Stomach (tissue), 9 donors: ENCODE measurements around the gene PCDHGA3. TPM values are rescaled to one million over a fixed set of nuclear protein-coding genes. Genes with fewer than 3 reads are reported as not detected.
"Not testable (repeated sequence)": the region's sequence is repeated elsewhere in the genome, so short reads cannot be mapped to it uniquely, and the experiment has no call there.

ENCODE experiments used
- DNase-seq, 2 donors: peaks; one replicate each; pipeline versions ENCODE4 v3.0.0 to v3.0.0-alpha.2; 2013 to 2019
- H3K27ac ChIP-seq, 5 donors: fragments of 200-600 bp in 4 of 5; sonication (generic) in 4 of 5; one replicate each; pipeline ENCODE4 v1.5.1; 2013 to 2019; ENCODE audit warnings: mild to moderate bottlenecking in 1 of 5, moderate library complexity in 1 of 5
- H3K27me3 ChIP-seq, 3 donors: fragments of 200-600 bp; sonication (generic); one replicate each; pipeline ENCODE4 v1.5.1; 2017 to 2019; ENCODE audit warnings: mixed run types in 1 of 3
- H3K36me3 ChIP-seq, 4 donors: fragments of 200-600 bp; sonication (generic); 1 replicate in 3 of 4; 2 replicates in 1 of 4; pipeline ENCODE4 v1.5.1; 2016 to 2019
- H3K4me1 ChIP-seq, 4 donors: fragments of 200-600 bp; sonication (generic); one replicate each; pipeline ENCODE4 v1.5.1; 2016 to 2019
- H3K4me3 ChIP-seq, 4 donors: fragments of 200-600 bp; sonication (generic) in 3 of 4; one replicate each; pipeline ENCODE4 v1.5.1; 2016 to 2019; ENCODE audit warnings: mild to moderate bottlenecking in 1 of 4
- H3K9me3 ChIP-seq, 4 donors: fragments of 200-600 bp; sonication (generic); one replicate each; pipeline ENCODE4 v1.5.1; 2016 to 2019
- EP300 ChIP-seq: sonication (generic); formaldehyde crosslinking; IDR thresholded peaks from one replicate; pipeline ENCODE4 v1.6.1; 2017; ENCODE audit warnings: antibody characterized with exemption
- POLR2A ChIP-seq, 4 donors: fragments of 450-650 bp; IDR thresholded peaks; one replicate each; pipeline ENCODE4 v1.6.1; 2016; ENCODE audit warnings: antibody characterized with exemption in 4 of 4, control low read depth in 2 of 4, mild to moderate bottlenecking in 1 of 4, moderate library complexity in 1 of 4
- POLR2AphosphoS5 ChIP-seq, 3 donors: sonication (generic); formaldehyde crosslinking; IDR thresholded peaks; one replicate each; pipeline ENCODE4 v1.6.1; 2016; ENCODE audit warnings: antibody characterized with exemption in 3 of 3
- WGBS, 5 donors: extraction: QIAGEN DNeasy Blood & Tissue Kit in 3 of 5; methylation state at CpG; one replicate each; pipeline versions ENCODE4 v1.1.5 to v1.1.7; 2013 to 2018; 5-methylcytosine and 5-hydroxymethylcytosine counted together
- intact Hi-C: fragments of 100-400 bp; cut with DNase I; formaldehyde crosslinking; loops from one replicate; pipeline ENCODE4 v1.15.1; 2023; ENCODE audit warnings: low total_unique reads
- polyA plus RNA-seq, 3 donors: library from polyadenylated mRNA; stranded (reverse); fragments of 200-250 nt; gene quantifications; one replicate each; pipeline ENCODE4 v1.2.3, GENCODE V29; 2013
- total RNA-seq, 5 donors: library from RNA; depleted of rRNA; stranded (reverse); fragments of >200 nt; gene quantifications; one replicate each; pipeline versions ENCODE4 v1.1.0 to v1.2.3, GENCODE V29; 2014 to 2016
- TF ChIP-seq, protein P1 (sequence below), 7 experiments: fragments of 450-650 bp in 4 of 7; fragments of 200-600 bp in 3 of 7; sonication (generic) in 3 of 7; IDR thresholded peaks; one replicate each; pipeline ENCODE4 v1.5.1; 2016 to 2019; ENCODE audit warnings: antibody characterized with exemption in 7 of 7, control low read depth in 2 of 7, mild to moderate bottlenecking in 1 of 7
- donor health status: healthy with polysubstance abuse.
- donor health status: Bipolar disorder and iron deficiency.
- donor health status: healthy.

PCDHGA3 gene
- total and polyA plus RNA-seq, 8 donors = 0.08 to 6.7 (median 1.1) TPM; not detected in 3

DNA sequence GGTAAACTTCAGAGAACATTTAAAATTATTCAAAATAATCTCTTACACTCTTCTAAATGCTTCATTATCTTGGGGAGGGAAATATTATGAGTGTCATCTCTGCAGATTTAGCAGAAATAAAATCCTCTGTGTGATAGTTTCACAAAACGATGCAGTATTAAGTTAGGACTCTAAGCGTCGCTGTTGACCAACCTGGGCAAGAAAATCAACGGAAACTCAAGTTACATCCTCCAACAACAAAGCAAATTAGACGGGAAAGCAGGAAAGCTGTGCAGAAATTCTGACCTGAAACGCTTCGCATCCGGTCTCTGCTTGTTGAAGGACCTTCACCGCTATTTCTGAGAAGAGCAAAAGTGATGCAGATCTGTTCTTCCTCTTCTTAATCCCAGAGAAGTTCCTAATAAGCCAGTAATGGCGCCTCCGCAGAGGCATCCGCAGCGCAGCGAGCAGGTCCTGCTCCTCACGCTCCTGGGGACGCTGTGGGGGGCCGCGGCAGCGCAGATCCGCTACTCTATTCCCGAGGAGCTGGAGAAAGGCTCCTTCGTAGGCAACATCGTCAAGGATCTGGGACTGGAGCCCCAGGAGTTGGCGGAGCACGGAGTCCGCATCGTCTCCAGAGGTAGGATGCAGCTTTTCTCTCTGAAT lies 30.2 kb downstream of the PCDHGA3 start, which contains the start of gene PCDHGA6:
PCDHGA6 (plus strand) TSS at position 219 of the 645 bp plus-strand sequence; CDS start at position 412, 193 bp downstream.
- Histone ChIP-seq H3K9me3 (peaks cover 54 to 100% (median 89%) of the 10 kb centered on the region in 4 donors), H3K27ac (no peak within 1 kb of the TSS), H3K27me3 (peaks cover 0 to 73% (median 22%) of the 10 kb centered on the region in 3 donors), H3K4me1 (no peaks in the 10 kb centered on the region), H3K36me3 (peaks cover 0 to 11% (median 0%) of the 10 kb centered on the region in 4 donors), H3K4me3 (peak within 1 kb of the TSS in 2 of 4 donors; percentile 0 to 23)
- TF ChIP-seq POLR2AphosphoS5 (IDR thresholded peaks at IDR 0.05) (no peak), POLR2A (IDR thresholded peaks at IDR 0.05) (no peak), EP300 (no peak)
- TF ChIP-seq, protein P1, sequence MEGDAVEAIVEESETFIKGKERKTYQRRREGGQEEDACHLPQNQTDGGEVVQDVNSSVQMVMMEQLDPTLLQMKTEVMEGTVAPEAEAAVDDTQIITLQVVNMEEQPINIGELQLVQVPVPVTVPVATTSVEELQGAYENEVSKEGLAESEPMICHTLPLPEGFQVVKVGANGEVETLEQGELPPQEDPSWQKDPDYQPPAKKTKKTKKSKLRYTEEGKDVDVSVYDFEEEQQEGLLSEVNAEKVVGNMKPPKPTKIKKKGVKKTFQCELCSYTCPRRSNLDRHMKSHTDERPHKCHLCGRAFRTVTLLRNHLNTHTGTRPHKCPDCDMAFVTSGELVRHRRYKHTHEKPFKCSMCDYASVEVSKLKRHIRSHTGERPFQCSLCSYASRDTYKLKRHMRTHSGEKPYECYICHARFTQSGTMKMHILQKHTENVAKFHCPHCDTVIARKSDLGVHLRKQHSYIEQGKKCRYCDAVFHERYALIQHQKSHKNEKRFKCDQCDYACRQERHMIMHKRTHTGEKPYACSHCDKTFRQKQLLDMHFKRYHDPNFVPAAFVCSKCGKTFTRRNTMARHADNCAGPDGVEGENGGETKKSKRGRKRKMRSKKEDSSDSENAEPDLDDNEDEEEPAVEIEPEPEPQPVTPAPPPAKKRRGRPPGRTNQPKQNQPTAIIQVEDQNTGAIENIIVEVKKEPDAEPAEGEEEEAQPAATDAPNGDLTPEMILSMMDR (IDR thresholded peaks at IDR 0.05) = no peak
- intact Hi-C loops = no loop called here
- WGBS, 5 donors = 16 to 27% (median 21%) methylated on average over 17 to 27 of the region's 27 CpGs
- peak in 1 of 2 donors; percentile 27 for DNase-seq

DNA sequence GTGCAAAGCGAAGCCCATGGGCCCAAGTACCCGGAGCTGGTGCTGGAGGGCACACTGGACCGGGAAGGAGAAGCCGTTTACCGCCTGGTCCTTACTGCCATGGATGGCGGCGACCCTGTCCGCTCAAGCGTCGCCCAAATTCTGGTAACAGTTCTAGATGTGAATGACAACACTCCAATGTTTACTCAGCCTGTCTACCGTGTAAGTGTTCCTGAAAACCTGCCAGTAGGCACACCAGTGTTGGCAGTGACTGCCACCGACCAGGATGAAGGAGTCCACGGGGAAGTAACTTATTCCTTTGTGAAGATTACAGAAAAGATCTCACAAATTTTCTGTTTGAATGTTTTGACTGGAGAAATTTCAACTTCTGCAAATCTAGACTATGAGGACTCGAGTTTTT lies 31.0 kb downstream of the PCDHGA3 start:
- WGBS, 5 donors = 53 to 69% (median 56%) methylated on average over 13 to 14 of the region's 14 CpGs
- TF ChIP-seq POLR2AphosphoS5 (IDR thresholded peaks at IDR 0.05) = no peak
- TF ChIP-seq POLR2A (IDR thresholded peaks at IDR 0.05) = no peak
- TF ChIP-seq, protein P1 (IDR thresholded peaks at IDR 0.05) = no peak
- no peak for TF ChIP-seq EP300
- H3K27me3 ChIP-seq = peaks cover 0 to 73% (median 22%) of the 10 kb centered on the region in 3 donors
- no peak overlapping the region for H3K4me3 ChIP-seq
- intact Hi-C loops = no loop called here
- no peaks in the 10 kb centered on the region for H3K4me1 ChIP-seq
- DNase-seq = no peak
- H3K9me3 ChIP-seq = peaks cover 54 to 100% (median 89%) of the 10 kb centered on the region in 4 donors
- peaks cover 0 to 11% (median 0%) of the 10 kb centered on the region in 4 donors for H3K36me3 ChIP-seq
- no peak overlapping the region for H3K27ac ChIP-seq

DNA sequence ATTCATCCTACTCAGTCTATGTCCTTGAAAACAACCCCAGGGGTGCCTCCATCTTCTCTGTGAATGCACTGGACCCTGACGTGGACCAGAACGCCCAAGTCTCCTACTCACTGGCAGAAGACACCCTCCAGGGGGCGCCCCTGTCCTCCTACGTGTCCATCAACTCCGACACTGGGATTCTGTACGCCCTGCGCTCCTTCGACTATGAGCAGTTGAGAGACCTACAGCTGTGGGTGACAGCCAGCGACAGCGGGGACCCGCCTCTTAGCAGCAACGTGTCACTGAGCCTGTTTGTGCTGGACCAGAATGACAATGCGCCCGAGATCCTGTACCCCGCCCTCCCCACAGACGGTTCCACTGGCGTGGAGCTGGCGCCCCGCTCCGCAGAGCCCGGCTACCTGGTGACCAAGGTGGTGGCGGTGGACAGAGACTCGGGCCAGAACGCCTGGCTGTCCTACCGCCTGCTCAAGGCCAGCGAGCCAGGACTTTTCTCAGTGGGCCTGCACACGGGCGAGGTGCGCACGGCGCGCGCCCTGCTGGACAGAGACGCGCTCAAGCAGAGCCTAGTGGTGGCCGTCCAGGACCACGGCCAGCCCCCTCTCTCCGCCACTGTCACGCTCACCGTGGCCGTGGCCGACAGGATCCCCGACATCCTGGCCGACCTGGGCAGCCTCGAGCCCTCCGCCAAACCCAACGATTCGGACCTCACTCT lies 32.0 kb downstream of the PCDHGA3 start:
- H3K4me1 ChIP-seq, H3K4me3 ChIP-seq, intact Hi-C loops, H3K27ac ChIP-seq, DNase-seq: not testable (repeated sequence)
- Histone ChIP-seq H3K36me3 (peaks cover 0 to 11% (median 0%) of the 10 kb centered on the region in 4 donors), H3K27me3 (peaks cover 0 to 67% (median 16%) of the 10 kb centered on the region in 3 donors), H3K9me3 (peaks cover 51 to 99% (median 87%) of the 10 kb centered on the region in 4 donors)
- 37 to 57% (median 46%) methylated on average over 18 to 40 of the region's 48 CpGs for WGBS, 5 donors

DNA sequence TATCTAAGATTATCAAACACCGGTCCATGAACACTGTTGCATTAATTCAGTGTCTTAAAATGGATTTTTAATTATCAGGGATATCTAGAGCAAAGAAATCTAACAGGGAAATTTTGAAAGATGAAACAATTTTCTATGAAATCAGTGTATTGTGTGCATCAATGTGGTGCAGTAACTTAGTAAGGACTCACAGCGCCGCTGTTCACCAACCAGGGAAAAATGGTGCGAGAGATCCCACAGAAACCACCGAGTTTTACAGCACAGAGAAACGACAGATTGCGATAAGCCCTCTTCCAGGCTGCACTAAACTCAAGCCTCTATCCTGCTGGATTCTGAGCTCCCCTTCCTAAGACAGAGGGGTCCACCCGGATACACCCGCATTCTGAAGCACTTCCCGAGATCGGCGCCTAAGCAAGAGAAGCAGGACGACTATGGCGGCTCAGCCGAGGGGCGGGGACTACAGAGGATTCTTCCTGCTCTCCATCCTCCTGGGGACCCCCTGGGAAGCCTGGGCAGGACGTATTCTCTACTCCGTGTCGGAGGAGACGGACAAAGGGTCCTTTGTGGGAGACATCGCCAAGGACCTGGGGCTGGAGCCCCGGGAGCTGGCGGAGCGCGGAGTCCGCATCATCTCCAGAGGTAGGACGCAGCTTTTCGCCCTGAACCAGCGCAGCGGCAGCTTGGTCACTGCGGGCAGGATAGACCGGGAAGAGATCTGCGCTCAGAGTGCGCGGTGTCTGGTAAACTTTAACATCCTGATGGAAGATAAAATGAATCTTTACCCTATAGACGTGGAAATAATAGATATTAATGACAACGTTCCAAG lies 39.1 kb downstream of the PCDHGA3 start, which contains the start of gene PCDHGA7:
PCDHGA7 (plus strand) TSS at position 274 of the 826 bp plus-strand sequence; CDS start at position 432, 158 bp downstream.
- Histone ChIP-seq H3K27me3 (peaks cover 0 to 70% (median 5%) of the 10 kb centered on the region in 3 donors), H3K36me3 (no peaks in the 10 kb centered on the region), H3K4me1 (no peaks in the 10 kb centered on the region), H3K4me3 (peak within 1 kb of the TSS in 2 of 4 donors; percentile 8 to 16), H3K27ac (no peak within 1 kb of the TSS), H3K9me3 (peaks cover 34 to 99% (median 88%) of the 10 kb centered on the region in 4 donors)
- no peak for DNase-seq
- TF ChIP-seq POLR2AphosphoS5 (IDR thresholded peaks at IDR 0.05) (no peak), POLR2A (IDR thresholded peaks at IDR 0.05) (no peak), EP300 (no peak)
- TF ChIP-seq, protein P1 (IDR thresholded peaks at IDR 0.05) = no peak
- WGBS, 5 donors = 13 to 20% (median 18%) methylated on average over 31 to 37 of the region's 37 CpGs
- intact Hi-C loops = no loop called here
